Myocyte (in vitro differentiated cells): Measurements from ENCODE around the gene SKAP1. TPM values are rescaled to one million over a fixed set of nuclear protein-coding genes. Genes with fewer than 3 reads are reported as not detected.

Experiments
- DNase-seq: peaks from one replicate; pipeline ENCODE4 v3.0.0-alpha.2; 2012; ENCODE audit warnings: low read depth
- total RNA-seq: library from RNA; depleted of rRNA; stranded (reverse); fragments of >200 nt; gene quantifications from 2 replicates; pipeline ENCODE4 v1.2.3, GENCODE V29; 2014

Gene SKAP1
- total RNA-seq, 1 donor from 2014 or later, result not detected

DNA sequence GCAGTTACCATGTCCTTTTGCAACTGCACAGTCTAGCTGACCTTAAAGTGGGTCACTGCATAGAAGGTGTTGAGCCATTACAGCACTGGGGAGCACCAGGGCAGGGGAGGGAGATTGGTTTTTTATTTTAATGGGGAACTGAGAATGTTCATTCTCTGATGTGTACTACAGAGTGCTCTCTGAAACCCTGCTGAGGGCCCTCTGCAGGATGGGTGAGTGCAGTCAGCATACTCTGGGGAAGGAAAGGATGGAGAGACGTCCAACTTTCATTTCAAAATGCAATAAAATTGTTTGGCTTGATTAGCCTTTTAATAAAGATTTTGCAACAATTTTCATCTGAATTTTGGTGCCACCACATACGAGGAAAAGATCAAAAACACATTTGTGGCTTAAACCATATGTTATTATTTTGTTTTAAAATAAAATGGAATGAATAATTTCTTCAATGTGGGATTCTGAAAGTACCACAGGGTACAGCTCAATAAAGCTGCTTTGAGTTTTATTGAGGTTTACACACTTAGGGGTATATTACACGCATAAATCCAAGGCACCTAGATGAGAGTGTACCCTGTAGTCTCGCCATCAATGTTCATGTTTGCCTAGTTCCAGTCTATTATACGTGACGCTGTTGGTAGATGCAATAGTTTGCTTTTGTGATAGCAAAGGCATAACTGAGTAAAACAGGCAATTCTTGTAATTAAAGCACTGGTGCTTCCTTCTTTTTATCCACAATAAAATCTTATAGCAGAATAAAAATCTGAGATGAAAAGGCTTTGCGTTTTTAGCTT lies 249.0 kb downstream of the SKAP1 start:
- DNase-seq, result no peak

DNA sequence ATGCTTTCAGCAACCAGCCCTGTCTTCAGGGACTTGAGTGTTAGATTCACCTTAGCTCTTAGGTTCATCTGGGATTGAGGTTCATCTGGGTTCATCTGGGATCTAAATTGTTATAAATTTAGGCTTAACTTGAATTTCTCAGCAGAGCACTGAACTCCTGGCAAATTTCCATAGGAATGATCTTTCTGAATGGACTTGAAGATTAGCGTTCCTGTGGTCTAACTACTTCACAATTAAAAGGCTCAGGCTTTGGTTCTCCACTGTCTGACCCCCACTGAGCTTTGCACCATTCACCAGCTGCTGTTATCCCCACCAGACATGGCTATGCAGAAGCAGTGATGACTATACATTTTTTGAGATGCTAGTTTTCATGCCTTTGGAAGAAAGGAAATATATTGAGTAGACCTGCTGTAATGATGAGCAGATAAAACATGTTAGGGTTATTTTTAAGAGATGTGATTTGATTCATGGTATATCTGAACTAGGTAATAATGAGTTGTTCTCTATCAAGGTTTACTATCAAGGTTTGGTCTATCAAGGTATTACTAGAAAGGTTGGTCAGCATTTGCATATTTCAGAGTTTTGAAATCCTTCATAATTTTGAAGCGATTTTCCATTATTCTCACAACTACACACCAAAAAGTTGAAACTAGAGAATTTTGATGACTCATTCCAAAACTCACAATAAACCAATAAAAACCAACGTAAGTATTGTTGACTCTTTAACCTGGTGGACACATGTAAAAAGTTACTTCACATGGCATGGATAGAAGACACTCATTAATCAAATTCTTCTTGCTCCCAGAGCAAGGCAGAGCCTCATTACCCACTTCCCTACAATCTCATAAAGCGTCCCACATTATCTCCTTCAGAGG lies 250.7 kb downstream of the SKAP1 start:
- no peak for DNase-seq

DNA sequence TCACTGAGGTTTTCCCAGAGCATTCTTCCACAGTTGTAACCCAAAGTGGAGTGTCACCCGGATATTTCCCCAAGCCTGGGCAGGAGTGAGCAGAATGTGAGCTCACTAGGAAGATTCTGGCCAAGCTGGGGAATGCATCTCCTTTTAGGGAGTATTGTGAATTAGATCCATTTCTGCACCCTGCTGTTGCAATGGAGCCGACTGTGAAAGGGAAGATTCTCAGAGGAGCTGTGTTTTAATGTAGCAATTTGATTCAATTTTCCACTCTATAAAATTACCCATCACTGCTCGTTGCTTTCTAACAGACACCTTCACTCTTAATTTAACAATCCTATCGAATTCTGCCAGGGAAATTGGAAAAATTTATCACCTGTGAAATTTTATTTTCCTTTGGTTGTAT lies 251.7 kb downstream of the SKAP1 start:
- DNase-seq, result no peak

DNA sequence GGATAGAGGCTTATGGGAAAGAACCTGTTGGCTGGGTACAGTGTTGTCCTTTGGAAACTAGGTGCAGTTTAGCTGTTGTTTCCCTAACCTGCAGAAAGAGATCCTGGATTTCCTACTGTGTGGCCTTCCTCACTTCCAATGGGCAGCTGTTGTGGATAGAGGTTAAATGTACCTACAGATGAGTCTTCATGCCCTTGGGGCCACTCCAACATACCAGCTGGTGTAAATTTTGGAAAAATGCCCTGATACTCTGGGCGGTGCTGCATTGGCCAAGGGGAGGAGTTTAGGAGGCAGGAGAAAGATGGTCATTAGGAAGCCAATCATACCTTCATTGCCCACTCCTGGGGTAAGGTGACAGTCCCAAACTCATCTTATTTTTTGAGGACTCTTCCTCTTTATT lies 252.2 kb downstream of the SKAP1 start:
- DNase-seq, result no peak

DNA sequence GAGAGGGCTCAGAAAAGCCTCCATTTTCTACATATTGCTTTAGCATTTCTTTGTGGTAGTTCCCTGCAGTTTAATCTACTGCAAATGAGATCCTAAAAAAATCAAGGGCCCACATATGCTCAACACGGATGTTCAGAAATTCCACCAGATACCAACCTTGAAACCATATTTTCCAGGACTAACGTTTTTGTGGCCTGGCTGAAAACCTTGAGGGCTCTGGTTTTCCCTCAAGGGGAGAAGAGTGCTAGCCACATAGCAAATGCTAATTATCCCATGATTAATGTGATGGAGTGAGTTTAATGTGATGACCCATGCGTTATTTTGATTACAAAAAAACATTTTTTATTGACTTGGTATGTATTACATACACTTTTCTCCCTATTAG lies 253.6 kb downstream of the SKAP1 start:
- DNase-seq, result peak; percentile 67

DNA sequence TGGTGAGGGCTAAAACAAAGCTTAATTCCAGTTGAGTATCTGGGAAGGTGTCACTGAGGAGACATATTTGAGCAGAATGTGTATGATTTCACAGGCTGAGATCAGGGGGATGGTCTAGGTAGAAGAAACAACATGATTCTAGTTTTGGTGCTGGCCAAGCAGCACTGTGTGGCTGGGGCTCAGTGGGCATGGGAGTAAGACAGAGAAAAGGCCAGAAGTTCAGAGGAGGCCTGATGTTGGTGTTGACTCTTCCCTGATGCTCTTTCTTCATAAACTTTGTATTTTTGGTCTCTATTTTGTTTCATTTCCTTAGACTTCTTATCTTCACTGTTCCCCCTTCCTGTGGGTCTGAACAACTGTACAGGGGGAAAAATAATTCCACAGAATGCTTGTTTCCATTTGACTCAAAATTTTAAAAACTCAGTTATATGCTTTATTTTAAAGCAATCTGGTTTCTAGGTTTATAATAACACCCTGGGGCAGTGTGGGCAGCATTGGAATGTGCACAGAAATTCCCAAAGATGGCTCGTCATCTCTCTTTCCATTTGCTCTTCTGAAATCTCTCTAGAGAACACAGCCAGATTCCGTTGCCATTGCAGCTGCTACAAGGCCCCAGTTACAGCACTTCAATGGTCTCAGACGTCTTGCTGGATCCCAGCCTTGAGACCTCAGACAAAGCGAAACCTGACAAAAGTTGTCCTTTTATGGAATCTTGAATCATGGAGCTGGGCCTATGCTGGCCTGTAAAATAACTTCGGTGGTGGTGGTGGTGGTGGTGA lies 254.1 kb downstream of the SKAP1 start:
- peak; percentile 91 for DNase-seq

DNA sequence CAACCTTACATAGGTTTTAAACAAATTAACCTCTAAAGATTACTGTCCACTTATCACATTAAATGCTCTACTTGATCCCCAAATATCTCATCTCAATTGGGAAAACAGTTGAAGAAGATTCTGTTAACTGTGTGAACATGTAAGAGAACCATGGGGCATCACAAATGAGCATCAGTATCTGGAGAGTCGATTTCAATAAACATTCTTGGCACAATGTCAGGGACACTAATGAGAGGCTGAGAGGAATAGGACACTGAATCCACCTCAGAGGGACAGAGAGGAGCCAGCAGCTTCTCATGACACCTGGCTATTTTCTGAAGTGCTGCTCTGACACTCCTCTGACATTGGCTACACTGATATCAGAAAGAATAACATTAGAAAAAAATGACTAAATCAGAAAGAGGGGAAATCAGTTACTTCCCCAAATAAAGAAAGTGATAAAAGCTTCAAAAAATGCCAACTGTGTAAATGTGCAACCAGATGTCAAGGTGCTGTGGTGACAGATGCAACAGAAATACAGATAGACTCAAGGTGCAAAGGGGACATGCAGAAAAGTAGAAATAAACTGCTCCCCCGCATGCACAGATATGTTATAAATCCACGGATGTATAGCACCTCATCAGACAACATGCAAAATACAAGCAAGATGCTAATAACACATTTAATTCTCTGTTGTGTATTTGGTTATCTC lies 255.0 kb downstream of the SKAP1 start:
- DNase-seq, result no peak

DNA sequence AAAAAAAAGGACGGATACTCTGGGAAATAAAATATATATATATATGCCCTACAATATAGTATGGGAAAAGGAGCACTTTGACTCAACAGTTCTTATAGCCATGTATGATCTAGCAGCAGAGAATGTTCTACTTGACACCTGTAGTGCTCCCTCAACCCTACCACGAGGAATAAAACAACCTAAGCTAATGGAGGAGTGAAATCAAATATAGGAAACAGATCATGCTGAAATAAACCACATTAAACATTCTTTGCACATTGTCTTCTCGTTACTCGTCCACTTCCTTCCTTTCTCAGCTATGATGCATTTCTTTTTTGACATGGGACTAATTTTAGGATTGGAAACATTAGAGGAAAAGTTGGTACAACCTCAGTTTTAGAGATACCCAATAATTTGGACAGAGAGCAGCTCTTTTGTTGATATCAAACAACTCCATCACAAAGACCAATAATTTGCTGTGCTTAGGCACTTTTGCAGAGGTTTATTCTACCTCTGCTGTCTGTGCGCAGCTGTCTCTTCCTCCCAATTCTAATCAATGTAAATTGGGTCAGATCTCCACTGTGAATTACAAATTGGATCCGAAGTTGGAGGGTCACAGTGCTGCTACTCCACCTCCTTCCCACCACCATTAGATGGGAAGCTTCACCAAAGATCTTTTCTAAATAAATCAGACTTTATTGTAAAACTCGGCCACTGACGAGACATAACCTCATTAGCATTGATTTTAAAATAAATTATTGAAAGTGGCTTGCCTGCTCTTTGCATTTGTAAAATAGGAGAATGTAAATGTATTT lies 256.6 kb downstream of the SKAP1 start:
- no peak for DNase-seq

DNA sequence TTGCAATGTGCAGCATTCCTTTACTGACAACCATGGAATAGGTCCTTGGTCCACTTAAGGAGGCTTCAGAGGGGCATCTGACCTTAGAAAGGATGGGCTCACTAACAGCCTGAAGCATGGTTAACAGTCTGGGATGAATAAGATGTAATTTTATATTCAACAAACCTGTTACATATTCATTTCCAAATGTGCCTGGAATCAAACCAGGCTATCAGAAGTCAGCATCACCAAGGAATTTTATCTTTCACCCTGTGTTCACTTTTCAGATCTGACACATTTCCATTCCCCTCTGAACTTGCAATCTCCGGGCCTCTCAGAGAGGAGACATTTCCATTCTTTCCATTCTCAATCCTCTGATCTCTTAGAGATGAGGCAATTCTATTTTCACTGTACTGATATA lies 260.1 kb downstream of the SKAP1 start:
- no peak for DNase-seq

DNA sequence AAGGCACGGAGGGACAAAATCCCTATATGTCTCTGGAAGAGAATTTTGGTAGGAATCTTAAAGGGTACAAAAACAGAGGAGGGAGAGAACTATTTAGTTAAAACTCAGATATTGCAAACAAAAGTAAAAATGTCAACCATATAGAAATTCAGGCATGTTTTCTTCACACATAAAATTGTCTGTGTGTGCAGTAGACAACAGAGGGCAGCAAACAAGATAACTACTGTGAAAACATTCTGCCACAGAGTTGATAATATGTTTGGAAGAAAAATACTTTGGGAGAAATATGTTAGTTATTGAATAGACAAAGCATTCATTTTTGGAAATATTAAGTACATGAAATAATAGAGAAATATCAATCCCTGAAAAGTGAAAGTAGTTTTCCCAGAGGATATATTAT lies 266.2 kb downstream of the SKAP1 start:
- DNase-seq, result no peak

DNA sequence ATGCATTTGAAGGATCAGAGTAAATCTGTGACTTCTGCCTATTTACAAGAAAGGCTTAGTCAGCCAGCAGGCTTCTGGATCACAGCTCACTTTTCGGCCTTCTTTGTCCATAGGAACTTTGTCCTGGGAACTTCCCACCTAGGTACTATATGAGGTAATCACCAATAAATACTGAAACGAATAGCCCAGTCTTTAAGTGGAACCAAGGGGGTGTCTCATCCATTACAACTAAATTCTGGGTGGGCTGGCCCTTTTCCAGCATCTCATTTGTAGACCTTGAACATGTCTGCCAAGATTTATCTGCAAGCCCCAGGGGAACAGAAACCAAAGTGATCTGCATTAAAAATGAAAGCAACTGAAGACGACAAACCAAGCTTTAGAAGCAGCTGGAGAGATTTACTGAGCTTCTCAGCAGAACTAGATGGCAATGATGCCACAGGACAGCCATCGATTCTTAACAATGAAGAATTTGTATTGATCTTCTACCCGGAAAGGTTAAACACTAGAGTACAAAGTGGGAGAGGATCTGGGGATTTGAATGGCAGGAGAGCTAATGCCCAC lies 267.0 kb downstream of the SKAP1 start:
- no peak for DNase-seq

DNA sequence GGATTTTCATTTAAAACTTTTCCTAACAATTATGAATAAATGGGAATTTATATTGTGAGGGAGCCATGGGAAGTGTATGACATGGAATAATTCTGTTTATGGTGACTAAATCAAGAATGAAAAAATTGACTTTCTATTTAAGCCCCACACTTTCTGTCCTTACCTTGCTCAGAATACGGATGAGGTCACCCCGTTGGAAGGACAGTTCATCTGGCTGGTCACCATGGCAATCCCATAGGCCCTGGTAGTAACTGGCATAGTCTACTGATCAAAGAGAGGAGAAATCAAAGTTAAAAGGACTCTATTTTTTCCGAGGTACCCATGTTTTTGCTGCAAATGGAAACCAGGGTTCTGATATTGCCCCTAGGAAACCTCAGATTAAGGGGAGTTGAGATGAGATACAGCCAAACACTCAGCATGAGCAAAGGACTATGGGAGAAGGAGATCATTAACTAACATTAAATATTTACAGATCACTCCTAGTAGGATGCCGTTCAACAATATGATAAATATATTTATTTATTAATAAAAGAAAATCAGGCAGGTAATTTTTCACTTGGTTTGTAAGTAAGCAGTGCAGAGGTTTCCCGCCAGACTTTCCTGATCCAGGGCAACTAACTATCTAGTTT lies 267.6 kb downstream of the SKAP1 start:
- DNase-seq, result no peak

DNA sequence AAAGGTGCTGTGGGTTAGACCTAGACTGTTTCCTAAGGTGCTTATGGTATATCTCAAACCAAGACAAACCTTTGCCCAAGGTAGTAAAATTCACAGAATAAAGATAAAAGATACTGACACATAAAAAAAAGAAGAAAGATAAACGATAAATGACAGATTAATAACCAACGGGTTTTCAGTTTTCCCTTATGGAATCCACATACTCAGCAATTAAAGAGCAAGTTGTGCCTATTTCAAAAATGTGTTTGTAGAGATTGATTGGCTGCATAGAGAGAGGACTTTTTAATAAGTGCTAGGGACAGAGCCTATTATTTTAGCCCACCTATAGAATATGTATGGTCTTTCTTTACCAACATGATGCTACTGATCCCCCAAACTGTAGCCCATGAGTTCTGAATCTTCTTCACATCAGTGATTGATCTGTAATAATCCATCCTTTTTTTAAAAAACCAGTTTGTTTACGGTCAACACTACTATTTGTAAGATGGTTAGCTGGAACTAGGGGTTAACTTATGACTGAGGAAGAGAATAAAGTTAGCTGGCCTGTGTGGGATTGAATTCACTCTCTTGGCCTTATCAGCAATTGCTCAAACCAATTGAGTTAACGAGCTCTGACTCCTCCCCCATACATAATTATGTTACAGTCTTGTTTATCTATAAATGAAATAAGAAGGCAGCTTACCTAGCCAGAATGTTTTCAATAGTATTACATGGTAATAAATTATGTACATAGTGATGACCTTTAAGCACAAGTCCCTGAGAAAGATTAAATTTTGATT lies 268.7 kb downstream of the SKAP1 start:
- DNase-seq, result no peak

DNA sequence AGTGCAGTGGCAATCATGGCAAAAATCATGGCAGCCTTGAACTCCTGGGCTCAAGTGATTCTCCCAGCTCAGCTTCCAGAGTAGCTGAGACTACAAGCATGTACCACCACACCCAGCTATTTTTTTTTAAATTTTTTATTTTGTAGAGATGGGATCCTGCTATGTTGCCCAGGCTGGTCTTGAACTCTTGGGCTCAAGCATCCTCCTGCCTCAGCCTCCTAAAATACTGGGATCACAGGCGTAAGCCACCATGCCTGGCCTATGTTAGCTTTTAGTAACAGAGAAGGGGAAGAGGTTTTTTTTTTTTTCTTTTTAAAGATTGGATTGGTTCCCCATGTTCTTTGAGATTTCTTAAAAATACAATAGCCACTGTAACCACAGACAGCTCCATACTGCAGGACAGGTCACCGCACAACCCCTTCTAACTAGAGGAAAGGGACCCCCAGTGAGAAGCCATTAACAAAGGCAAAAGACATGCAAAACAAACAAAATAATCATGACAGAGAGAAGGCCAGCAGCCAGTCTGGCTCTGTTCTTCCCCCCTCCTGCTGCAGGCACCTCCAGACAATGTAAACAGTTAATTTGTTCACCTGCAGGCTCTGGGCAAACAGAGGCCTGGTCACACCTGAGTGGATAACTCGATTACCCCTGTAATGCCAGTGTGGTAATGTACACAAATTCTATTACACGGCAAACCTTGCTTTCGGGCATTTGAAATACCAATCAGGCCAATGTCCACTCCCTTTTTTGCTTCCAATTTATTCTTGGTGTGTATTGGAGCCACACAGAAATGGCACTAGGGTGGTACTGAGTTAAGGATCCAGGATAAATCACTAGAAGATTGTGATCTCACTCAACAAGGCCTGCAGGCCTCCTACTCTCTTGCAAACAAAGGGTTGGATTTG lies 269.6 kb downstream of the SKAP1 start:
- no peak for DNase-seq

DNA sequence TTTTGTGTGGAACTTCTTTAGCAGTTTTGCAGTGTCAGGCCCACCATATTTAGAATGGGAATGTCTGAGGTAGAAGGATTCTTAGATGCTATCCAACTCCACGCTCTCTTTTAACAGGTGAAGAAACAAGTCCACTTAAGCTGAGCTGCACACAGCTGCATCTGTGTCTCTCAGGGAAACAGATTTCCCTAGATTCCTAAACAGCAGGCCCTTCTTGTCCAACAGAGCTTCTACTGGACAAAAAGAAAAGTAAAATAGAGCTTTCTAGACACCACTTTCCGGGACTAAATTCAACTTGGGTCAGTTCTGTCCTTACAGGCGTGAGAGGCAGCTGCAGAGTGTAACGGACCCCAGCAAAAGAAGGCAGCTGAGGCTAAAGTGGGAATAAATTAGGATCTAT lies 270.8 kb downstream of the SKAP1 start:
- peak; percentile 24 for DNase-seq

DNA sequence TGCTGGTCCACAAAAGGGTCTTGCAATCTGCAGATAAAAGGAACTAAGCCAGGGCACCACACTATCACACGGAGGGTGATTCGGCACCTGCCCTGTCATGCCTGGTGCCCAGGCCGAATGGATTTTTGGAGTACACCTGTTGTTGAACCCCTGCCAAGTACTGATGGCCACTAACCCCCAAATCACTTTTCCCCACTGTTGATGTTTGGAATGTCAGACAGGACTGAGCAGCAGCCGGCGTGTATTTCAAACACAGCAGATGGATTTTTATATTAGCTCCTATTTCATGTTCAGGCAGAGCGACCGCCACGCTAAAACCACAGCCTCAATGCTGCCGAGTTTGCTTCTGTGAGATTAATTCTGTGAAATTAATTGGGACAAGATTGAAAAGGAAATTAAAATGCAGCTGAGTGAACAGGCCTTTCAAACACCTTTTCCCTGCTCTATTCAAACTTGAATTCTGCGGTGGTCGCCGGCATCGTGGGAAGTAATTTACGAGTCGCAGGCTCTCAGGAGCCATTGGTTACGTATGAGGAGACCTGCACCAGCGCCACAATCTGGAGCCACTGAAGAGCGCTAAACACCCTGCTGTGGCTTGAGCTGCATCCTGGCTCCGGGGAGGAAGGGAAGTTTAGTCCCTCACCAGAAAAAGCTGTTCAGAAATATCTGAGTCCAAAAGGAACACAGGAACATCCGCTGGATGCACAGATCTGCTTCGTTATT lies 274.0 kb downstream of the SKAP1 start:
- DNase-seq, result no peak
